Prostate gland (tissue), 2 donors: ENCODE measurements around the gene CGNL1.

Source experiments
- POLR2A ChIP-seq: fragments of 450-650 bp; IDR thresholded peaks from one replicate; pipeline ENCODE4 v1.6.1; 2016; ENCODE audit warnings: antibody characterized with exemption, mild to moderate bottlenecking
- TF ChIP-seq, protein P1 (sequence below), 4 experiments: fragments of 200-600 bp in 2 of 4; fragments of 450-650 bp in 2 of 4; sonication (generic) in 2 of 4; IDR thresholded peaks; 1 replicate in 3 of 4; 2 replicates in 1 of 4; pipeline ENCODE4 v1.5.1; 2016 to 2019; ENCODE audit warnings: antibody characterized with exemption in 4 of 4, mild to moderate bottlenecking in 2 of 4, moderate library complexity in 2 of 4

DNA sequence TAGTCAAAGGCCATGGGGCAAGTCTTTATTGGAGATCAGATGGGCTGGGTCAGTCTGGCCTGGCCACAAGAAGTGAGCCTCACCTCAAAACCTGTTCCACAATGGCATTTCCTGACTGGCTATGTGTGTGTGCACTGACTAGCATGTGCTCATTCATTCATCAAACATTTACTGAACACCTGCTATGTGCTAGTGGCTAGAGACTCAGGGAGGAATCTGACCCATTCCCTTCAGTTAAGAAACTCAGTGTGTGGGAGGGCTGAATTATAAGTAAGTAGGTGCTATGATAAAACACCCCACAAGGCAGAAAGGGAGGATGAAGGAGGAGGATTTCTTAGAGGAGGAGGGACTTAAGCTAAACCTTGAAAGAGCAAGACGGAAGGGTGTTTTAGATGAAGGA is 5.4 kb upstream of the CGNL1 start:
- TF ChIP-seq, protein P1, sequence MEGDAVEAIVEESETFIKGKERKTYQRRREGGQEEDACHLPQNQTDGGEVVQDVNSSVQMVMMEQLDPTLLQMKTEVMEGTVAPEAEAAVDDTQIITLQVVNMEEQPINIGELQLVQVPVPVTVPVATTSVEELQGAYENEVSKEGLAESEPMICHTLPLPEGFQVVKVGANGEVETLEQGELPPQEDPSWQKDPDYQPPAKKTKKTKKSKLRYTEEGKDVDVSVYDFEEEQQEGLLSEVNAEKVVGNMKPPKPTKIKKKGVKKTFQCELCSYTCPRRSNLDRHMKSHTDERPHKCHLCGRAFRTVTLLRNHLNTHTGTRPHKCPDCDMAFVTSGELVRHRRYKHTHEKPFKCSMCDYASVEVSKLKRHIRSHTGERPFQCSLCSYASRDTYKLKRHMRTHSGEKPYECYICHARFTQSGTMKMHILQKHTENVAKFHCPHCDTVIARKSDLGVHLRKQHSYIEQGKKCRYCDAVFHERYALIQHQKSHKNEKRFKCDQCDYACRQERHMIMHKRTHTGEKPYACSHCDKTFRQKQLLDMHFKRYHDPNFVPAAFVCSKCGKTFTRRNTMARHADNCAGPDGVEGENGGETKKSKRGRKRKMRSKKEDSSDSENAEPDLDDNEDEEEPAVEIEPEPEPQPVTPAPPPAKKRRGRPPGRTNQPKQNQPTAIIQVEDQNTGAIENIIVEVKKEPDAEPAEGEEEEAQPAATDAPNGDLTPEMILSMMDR (IDR thresholded peaks at IDR 0.05), result no peak
- TF ChIP-seq POLR2A, result no peak
